HCT116 (cell line): ENCODE data around the gene CSRNP2. TPM values are rescaled to one million over a fixed set of nuclear protein-coding genes. Genes with fewer than 3 reads are reported as not detected.

ENCODE experiments used
- ATAC-seq: fragments of 200-7000 bp; cut with Tn5 transposase; 2 replicates; pipeline ENCODE4 v1.9.1; 2020; ENCODE audit warnings: mild to moderate bottlenecking, moderate library complexity
- BruUV-seq: library from RNA; stranded (reverse); fragments of 400-500 nt; replicated peaks from 2 replicates; lab custom pipeline; 2021; lab: Mats Ljungman, UMichigan
- CTCF ChIA-PET: fragments of 300-600 bp; sonication (Branson Sonifier 250); formaldehyde crosslinking; loops from one replicate; lab custom pipeline; 2021; ENCODE audit warnings: antibody characterized with exemption; lab: Charles Lee
- POLR2A ChIA-PET: fragments of 300-600, 350-600 bp; sonication (Branson Sonifier 250); formaldehyde crosslinking; loops from one replicate; lab custom pipeline; 2021; ENCODE audit warnings: antibody characterized with exemption; lab: Charles Lee
- RAD21 ChIA-PET, 2 experiments: fragments of 300-600 bp; sonication (Branson Sonifier 250); formaldehyde crosslinking; loops; one replicate each; lab custom pipeline; 2023; ENCODE audit warnings: low total read pairs in 2 of 2; ENCODE audit not compliant: uncharacterized antibody in 2 of 2, unreplicated experiment in 2 of 2, low non-redundant PET in 1 of 2; lab: Charles Lee
- DNase-seq: peaks from one replicate; pipeline ENCODE4 v3.0.0-alpha.2; 2010; ENCODE audit warnings: low read depth, low spot score
- H2AFZ ChIP-seq: fragments of 200-600 bp; shearing (Covaris generic), sonication (generic); 2 replicates; pipeline ENCODE4 v1.6.1; 2017; ENCODE audit warnings: low read depth, mixed run types, mixed read lengths, antibody characterized with exemption, low read length; ENCODE audit not compliant: poor library complexity, severe bottlenecking
- H3K27ac ChIP-seq: 2 replicates; pipeline ENCODE4 v1.5.1; 2012; ENCODE audit warnings: low read depth, low read length
- H3K27me3 ChIP-seq: fragments of 200-600 bp; sonication (generic); 2 replicates; pipeline ENCODE4 v1.6.1; 2016; ENCODE audit warnings: mixed run types, low read length, mixed read lengths; ENCODE audit not compliant: insufficient read depth
- H3K36me3 ChIP-seq, 2 experiments: fragments of 200-500 bp in 1 of 2; fragments of 200-600 bp in 1 of 2; sonication (Bioruptor generic) in 1 of 2; sonication (generic) in 1 of 2; 2 replicates each; pipeline versions ENCODE4 v1.5.1 to v1.6.1; 2014 to 2016; ENCODE audit warnings: low read length in 2 of 2, inconsistent platforms in 1 of 2, mixed read lengths in 1 of 2, mixed run types in 1 of 2; ENCODE audit not compliant: insufficient read depth in 2 of 2, control insufficient read depth in 1 of 2
- H3K4me1 ChIP-seq, 2 experiments: fragments of 200-600 bp in 1 of 2; sonication (generic) in 1 of 2; 2 replicates each; pipeline versions ENCODE4 v1.5.1 to v1.6.1; 2012 to 2017; ENCODE audit warnings: low read length in 2 of 2, inconsistent platforms in 1 of 2, mild to moderate bottlenecking in 1 of 2, mixed read lengths in 1 of 2, mixed run types in 1 of 2, moderate library complexity in 1 of 2; ENCODE audit not compliant: insufficient read depth in 2 of 2, control insufficient read depth in 1 of 2
- H3K4me2 ChIP-seq: fragments of 200-600 bp; sonication (generic); 2 replicates; pipeline ENCODE4 v1.6.1; 2017; ENCODE audit warnings: mixed run types, low read length, mixed read lengths
- H3K4me3 ChIP-seq, 2 experiments: fragments of 200-600 bp in 1 of 2; sonication (generic) in 1 of 2; replicated peaks in 1 of 2; 2 replicates each; pipeline ENCODE4 v1.5.1; 2011 to 2016; ENCODE audit warnings: low read length in 2 of 2, control low read depth in 1 of 2, low read depth in 1 of 2, mild to moderate bottlenecking in 1 of 2, mixed read lengths in 1 of 2, mixed run types in 1 of 2
- H3K79me2 ChIP-seq: fragments of 200-600 bp; sonication (generic); 2 replicates; pipeline ENCODE4 v1.6.1; 2017; ENCODE audit warnings: mild to moderate bottlenecking, mixed run types, low read length, moderate library complexity, mixed read lengths; ENCODE audit not compliant: insufficient read depth
- H3K9ac ChIP-seq: fragments of 200-600 bp; sonication (generic); 2 replicates; pipeline ENCODE4 v1.6.1; 2016; ENCODE audit warnings: low read length, mixed read lengths
- H3K9me2 ChIP-seq: fragments of 200-600 bp; sonication (generic), shearing (Covaris generic); 2 replicates; pipeline ENCODE4 v1.6.1; 2017; ENCODE audit warnings: mixed run types, mild to moderate bottlenecking, moderate library complexity; ENCODE audit not compliant: insufficient read depth
- H3K9me3 ChIP-seq, 2 experiments: fragments of 200-500 bp in 1 of 2; fragments of 200-600 bp in 1 of 2; sonication (Bioruptor generic) in 1 of 2; sonication (generic) in 1 of 2; 2 replicates each; pipeline ENCODE4 v1.6.1; 2014 to 2017; ENCODE audit warnings: low read length in 2 of 2, mixed read lengths in 2 of 2, inconsistent platforms in 1 of 2, low read depth in 1 of 2, mild to moderate bottlenecking in 1 of 2, mixed run types in 1 of 2, moderate library complexity in 1 of 2; ENCODE audit not compliant: control insufficient read depth in 1 of 2, insufficient read depth in 1 of 2
- H4K20me1 ChIP-seq: fragments of 200-600 bp; sonication (generic), shearing (Covaris generic); 2 replicates; pipeline ENCODE4 v1.6.1; 2017; ENCODE audit warnings: mixed run types, mild to moderate bottlenecking, moderate library complexity; ENCODE audit not compliant: insufficient read depth
- ATF3 ChIP-seq: IDR thresholded peaks from 2 replicates; pipeline ENCODE4 v1.6.1; 2012
- CBX3 ChIP-seq: IDR thresholded peaks from 2 replicates; pipeline ENCODE4 v1.6.1; 2012; ENCODE audit warnings: low read depth
- CEBPB ChIP-seq: IDR thresholded peaks from 2 replicates; pipeline ENCODE4 v1.6.1; 2012; ENCODE audit warnings: low read depth
- CTCF ChIP-seq, 3 experiments: fragments of 200-600 bp in 1 of 3; sonication (generic) in 1 of 3; IDR thresholded peaks in 2 of 3; conservative IDR thresholded peaks in 1 of 3; 2 replicates each; pipeline ENCODE4 v1.5.1; 2012 to 2017; ENCODE audit warnings: low read depth in 2 of 3, low read length in 2 of 3, antibody characterized with exemption in 1 of 3, borderline replicate concordance in 1 of 3, control low read depth in 1 of 3, mild to moderate bottlenecking in 1 of 3, mixed read lengths in 1 of 3, mixed run types in 1 of 3, moderate library complexity in 1 of 3; ENCODE audit not compliant: insufficient read depth in 1 of 3
- EGR1 ChIP-seq: IDR thresholded peaks from 2 replicates; pipeline ENCODE4 v1.6.1; 2012; ENCODE audit warnings: low read depth
- ELF1 ChIP-seq: IDR thresholded peaks from 2 replicates; pipeline ENCODE4 v1.6.1; 2012; ENCODE audit warnings: low read depth, borderline replicate concordance
- EZH2 ChIP-seq: fragments of 200-600 bp; sonication (generic); IDR thresholded peaks from 2 replicates; pipeline ENCODE4 v1.6.1; 2017; ENCODE audit warnings: antibody characterized with exemption, mixed run types
- EZH2phosphoT487 ChIP-seq: fragments of 200-600 bp; IDR thresholded peaks from 2 replicates; pipeline ENCODE4 v1.6.1; 2018; ENCODE audit warnings: antibody characterized with exemption, borderline replicate concordance
- FOSL1 ChIP-seq: IDR thresholded peaks from 2 replicates; pipeline ENCODE4 v1.6.1; 2012; ENCODE audit warnings: low read depth
- MAX ChIP-seq: IDR thresholded peaks from 2 replicates; pipeline ENCODE4 v1.6.1; 2012
- POLR2AphosphoS5 ChIP-seq: IDR thresholded peaks from 2 replicates; pipeline ENCODE4 v1.6.1; 2011; ENCODE audit warnings: mild to moderate bottlenecking, low read depth, low read length, moderate library complexity
- RAD21 ChIP-seq: IDR thresholded peaks from 2 replicates; pipeline ENCODE4 v1.6.1; 2012; ENCODE audit warnings: low read depth, mild to moderate bottlenecking
- REST ChIP-seq: IDR thresholded peaks from 2 replicates; pipeline ENCODE4 v1.6.1; 2012; ENCODE audit warnings: low read depth
- SIN3A ChIP-seq: IDR thresholded peaks from 2 replicates; pipeline ENCODE4 v1.6.1; 2012; ENCODE audit warnings: low read depth
- SP1 ChIP-seq: IDR thresholded peaks from 2 replicates; pipeline ENCODE4 v1.6.1; 2012; ENCODE audit warnings: low read depth
- SRF ChIP-seq: IDR thresholded peaks from 2 replicates; pipeline ENCODE4 v1.6.1; 2012; ENCODE audit warnings: low read depth
- TCF7L2 ChIP-seq: IDR thresholded peaks from 2 replicates; pipeline ENCODE4 v1.7.0; 2011; ENCODE audit warnings: borderline replicate concordance, inconsistent platforms; ENCODE audit not compliant: insufficient read depth, insufficient read length; ENCODE audit errors: extremely low read depth
- YY1 ChIP-seq: IDR thresholded peaks from 2 replicates; pipeline ENCODE4 v1.6.1; 2011; ENCODE audit warnings: low read length, low read depth, moderate library complexity, mild to moderate bottlenecking; ENCODE audit not compliant: insufficient replicate concordance; ENCODE audit errors: extremely low read depth
- ZFX ChIP-seq: fragments of 450-650 bp; IDR thresholded peaks from 2 replicates; pipeline ENCODE4 v1.6.1; 2017
- ZNF274 ChIP-seq: fragments of 200-500 bp; sonication (Bioruptor generic); IDR thresholded peaks from 2 replicates; pipeline ENCODE4 v1.6.1; 2014; ENCODE audit warnings: mild to moderate bottlenecking, low read depth, low read length, inconsistent platforms
- intact Hi-C: fragments of 100-400 bp; cut with micrococcal nuclease; formaldehyde crosslinking; loops from 2 replicates; pipeline ENCODE4 v1.10.0; 2022
- total RNA-seq: library from RNA; stranded (reverse); gene quantifications from one replicate; pipeline ENCODE4 v1.2.1, GENCODE V29; 2021; ENCODE audit not compliant: unreplicated experiment

Gene CSRNP2
- total RNA-seq, 1 experiment from 2014 or later = 19.0 TPM

- TF ChIP-seq CTCF (IDR thresholded peaks at IDR 0.05 in 2 of 3, conservative IDR thresholded peaks at IDR 0.05 in 1 of 3; ENCODE audit: borderline replicate concordance in 1 of 3, insufficient read depth in 1 of 3, low read depth in 2 of 3, low read length in 2 of 3) (no peak), SP1 (no peak), YY1 (no peak), SRF (no peak), EZH2 (no peak)
Measured at GRCh38 chr12:51132693-51133092, 49.3 kb upstream of the CSRNP2 start (continued).

DNA sequence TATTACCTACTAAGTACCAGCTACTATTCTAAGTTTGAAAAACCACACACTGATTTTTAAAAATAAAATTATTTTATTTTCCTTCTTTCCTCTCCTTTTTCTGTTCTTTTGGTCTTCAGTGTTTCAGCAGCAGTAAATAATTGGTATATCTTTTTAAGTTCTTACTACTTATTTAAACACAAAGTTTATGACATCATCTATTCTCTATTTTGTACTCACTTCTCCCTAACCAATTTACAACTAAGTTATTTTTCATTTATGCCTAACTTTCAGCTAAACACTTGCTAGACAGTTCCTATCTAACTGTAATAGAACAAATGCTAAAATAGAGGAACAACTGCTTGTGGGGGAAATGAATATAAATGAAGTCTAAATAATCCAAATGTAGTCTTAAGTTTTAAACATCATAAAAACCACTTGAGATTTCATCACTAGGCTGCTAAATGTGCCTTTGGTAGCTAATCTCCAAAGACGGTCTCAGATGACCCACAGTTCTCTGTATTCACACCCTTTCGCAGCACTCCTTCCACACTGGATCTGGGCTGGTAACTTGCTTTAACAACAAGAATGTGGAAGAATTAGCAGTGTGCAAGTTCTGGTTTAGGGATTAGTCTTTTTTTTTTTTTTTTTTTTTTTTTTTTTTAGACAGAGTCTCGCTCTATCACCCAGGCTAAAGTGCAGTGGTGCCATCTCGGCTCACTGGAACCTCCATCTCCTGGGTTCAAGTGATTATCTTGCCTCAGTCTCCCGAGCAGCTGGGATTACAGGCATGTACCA is 48.5 kb upstream of the CSRNP2 start:
- Histone ChIP-seq H2AFZ (no peak overlapping the region), H3K9ac (no peak overlapping the region), H3K27ac (no peak overlapping the region), H3K79me2 (peaks cover 23% of the 10 kb centered on the region), H3K9me3 (no peaks in the 10 kb centered on the region), H3K36me3 (no peaks in the 10 kb centered on the region)
- RAD21 ChIA-PET = no interaction called here
- DNase-seq (no peak), ATAC-seq (no peak)
- intact Hi-C loops = no loop called here
- TF ChIP-seq ATF3 = no peak
- no peak for TF ChIP-seq CEBPB
- TF ChIP-seq ELF1 = no peak
- TF ChIP-seq REST = no peak
- TF ChIP-seq TCF7L2 = no peak
- TF ChIP-seq ZNF274 = no peak
- TF ChIP-seq ZFX = no peak
- no peak for TF ChIP-seq CBX3
- TF ChIP-seq SRF = no peak
- TF ChIP-seq SIN3A = no peak
- no peak for TF ChIP-seq EGR1
- TF ChIP-seq EZH2 = no peak
- no peak for TF ChIP-seq POLR2AphosphoS5
- no peak for TF ChIP-seq YY1
- TF ChIP-seq EZH2phosphoT487 = no peak
- TF ChIP-seq FOSL1 = no peak
- TF ChIP-seq RAD21 = no peak
- TF ChIP-seq MAX = no peak
- TF ChIP-seq, all 23 proteins: peak for 0
- ChIA-PET POLR2A (interaction anchor here (0.9 kb wide), 1 partner anchor 42 kb away, joined by 5 read pairs; no protein-coding TSS in a partner anchor), CTCF (no interaction called here)
- Histone ChIP-seq H3K4me2 (no peak overlapping the region), H4K20me1 (peaks cover 4% of the 10 kb centered on the region; the same call in 1 of the 2 replicates), H3K4me3 (no peak overlapping the region), H3K9me2 (no peaks in the 10 kb centered on the region), H3K27me3 (no peaks in the 10 kb centered on the region), H3K4me1 (peaks cover 18 to 29% of the 10 kb centered on the region in 2 experiments)
- no TSS peak for BruUV-seq
